CD1c-positive myeloid dendritic cell (primary cell): ENCODE data around the gene CDH22.

Experiments used
- DNase-seq: peaks from one replicate; pipeline ENCODE4 v3.0.0-alpha.2; 2016; ENCODE audit errors: extremely low spot score

The CDH22 gene

DNA sequence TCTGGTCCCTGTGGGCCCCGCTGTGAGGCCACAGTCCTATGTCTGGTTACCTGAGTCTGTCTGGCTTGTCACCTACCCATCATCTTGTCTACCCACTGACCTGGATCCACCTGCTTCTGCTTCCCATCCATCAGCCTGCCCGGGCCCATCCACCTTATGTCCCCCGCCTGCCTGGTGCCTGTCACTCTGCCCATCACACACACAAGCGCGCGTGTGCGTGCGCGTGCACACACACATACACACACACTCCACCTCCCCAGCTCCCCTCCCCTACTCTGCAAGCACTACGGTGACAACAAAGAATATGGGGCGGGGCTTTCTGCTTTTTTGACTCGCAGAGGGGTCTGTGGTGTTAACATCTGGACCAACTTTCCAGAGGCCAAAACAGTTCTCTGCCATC is 8.0 kb downstream of the CDH22 start:
- DNase-seq = no peak

DNA sequence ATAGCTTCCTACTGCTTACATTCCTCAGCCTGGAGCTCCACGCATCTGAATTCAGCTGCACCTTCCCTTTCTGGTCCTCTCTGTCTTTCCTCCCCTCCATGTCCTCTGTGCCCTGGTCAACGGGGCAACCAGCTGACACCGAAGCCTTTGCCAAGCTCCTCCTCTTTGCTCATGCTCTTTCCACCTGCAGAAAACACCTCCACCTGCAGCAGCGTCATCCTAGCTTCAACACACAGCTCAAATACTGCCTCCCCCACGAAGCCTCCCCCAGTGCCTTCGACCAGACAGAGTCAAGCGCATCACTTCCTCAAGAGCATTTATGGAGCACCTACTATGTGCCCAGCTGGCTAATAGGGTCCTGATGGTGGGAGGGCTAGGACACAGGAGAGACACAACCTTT is 9.2 kb downstream of the CDH22 start:
- no peak for DNase-seq

DNA sequence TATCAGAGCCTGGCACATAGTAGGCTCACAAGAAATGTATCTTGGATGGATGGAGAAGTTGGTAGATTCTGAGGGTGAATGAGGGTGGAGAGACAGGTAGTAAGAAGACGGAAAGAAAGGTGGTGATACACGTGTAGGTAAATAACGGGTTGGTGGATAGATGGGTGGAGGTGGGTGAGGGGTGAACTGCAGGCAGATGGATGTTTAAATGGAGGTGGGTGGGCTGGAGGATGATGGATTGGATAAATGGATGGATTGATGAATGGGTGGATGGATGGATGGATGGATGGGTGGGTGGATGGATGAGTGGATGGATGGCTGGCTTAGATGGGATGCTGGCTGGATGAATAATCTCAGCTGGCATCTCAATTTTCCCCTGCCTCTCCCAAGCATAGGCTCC is 9.9 kb downstream of the CDH22 start:
- no peak for DNase-seq

DNA sequence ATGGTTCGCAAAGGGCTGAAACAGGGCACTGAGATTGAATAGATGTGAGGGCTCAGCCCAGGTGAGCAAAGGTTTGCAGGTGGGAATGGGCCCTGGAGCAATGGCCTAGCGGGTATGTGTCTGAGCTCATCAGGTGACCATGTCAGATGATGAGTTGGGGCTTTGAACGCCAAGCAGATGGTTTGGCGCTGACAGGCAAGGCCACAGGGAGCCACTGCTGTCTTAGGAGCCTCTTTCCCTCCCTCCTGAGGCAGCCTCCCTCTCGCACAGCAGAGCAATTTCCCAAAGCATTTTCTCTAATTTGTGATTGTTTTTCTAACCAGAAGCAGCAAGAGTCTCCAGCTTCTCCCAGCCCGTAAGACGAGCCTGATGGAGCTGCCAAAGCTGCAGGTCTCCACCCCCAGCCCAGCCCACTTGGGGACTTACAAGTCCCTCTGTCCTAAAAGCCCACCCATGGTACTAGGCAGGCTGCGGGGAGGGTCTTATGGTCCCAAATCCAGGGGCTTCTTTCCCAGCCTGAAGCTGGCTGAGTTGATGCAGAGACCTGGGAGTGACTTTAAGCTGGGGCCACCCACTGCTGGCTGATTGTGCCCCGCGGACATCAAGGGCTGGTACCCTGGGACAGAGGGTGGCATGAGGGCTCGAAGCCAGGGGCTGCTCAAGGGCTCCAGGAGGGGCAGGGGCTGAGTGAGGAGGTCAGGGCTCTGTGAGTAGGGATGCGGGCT is 11.6 kb downstream of the CDH22 start:
- no peak for DNase-seq

DNA sequence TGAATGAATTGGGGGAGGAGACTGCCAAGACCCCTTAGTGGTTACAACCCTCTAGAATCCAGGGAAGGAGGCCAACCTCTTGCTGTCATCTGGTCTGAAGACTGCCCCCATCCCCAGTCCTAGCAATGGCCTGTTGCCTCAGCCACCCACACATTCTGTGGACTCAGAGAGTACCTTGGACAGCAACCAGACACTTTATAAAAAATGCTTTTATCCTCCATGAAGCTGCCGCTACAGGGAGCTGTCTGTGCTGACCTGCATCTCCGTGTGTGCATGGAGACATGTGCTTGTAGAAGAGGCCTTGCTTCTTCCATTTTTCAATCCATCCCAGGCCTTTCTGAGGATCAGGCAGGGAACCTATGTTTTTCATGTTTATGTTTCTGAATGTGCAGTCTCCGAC is 15.2 kb downstream of the CDH22 start:
- peak; percentile 45 for DNase-seq

DNA sequence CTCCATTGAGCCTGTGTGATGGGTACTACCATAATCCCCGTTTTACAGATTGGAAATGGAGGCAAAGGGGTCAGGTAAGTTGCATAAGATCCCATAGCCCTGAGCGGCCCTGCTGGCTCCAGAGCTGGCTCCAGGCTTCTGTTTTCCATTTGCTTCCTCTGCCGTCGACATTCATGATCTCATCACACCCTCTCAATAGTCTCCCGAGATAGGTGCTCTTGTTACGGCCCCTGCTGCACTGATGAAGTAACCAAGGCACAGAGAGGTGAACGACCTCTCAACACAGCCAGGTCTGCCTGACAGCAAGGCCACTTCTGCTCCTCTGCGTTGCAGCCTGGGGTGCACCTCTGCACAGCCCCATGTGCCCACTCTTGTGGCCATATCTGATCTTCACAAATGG is 16.9 kb downstream of the CDH22 start:
- no peak for DNase-seq

DNA sequence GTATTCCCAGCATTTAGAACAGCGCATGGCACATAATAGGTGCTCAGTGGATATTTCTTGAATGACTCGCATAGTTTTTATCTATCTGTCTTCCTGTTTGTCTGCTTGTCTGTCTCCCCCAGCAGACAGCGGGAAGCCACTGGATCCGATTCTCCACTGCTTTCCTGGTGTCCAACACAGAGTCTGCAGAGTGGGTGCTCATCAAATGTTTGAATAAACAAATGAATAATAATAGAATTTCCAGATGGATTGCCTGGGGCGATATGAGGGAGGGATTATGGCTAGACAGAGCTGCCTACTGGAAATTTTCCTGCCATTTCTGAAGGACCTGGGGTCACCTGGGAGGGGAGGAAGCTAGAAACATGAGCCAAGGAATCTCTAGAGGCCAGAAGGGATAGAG is 18.9 kb downstream of the CDH22 start:
- no peak for DNase-seq

DNA sequence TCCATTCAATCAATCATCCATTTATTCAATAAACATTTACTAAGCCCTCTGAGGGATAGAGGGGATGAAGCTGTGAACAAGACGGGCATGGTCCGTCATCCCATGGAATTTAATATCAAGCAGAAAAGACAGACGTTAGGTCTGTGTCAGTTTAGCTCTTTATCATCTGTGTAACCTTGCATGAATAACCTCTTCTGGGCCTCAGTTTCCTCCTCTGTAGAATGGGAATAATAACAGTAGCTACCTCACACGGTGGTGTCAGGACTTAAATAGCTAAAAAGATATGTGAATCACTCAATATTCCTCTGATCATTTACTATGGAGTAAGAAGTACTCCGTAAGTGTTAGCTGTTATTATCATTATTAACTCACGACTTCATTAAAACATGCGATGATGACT is 21.3 kb downstream of the CDH22 start:
- no peak for DNase-seq

DNA sequence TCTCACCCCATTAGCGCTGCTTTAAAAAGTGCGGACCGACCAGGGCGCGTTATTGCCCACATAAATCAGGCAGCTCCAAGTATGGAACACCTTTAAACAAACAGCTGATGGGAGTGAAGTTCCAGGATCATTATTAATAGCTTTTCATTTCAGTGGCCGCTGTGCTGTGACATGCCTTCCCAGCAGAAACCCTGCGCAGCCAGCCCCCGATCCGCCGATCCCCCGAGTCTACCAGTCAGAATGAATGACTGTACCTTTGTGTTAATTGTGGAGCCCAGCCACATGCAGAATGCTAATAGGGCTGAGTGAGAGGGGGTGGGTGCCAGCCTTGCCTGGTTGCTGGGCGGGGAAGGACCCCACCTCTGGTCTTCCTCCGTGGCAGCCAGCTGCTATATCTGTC is 21.9 kb downstream of the CDH22 start:
- DNase-seq = no peak

DNA sequence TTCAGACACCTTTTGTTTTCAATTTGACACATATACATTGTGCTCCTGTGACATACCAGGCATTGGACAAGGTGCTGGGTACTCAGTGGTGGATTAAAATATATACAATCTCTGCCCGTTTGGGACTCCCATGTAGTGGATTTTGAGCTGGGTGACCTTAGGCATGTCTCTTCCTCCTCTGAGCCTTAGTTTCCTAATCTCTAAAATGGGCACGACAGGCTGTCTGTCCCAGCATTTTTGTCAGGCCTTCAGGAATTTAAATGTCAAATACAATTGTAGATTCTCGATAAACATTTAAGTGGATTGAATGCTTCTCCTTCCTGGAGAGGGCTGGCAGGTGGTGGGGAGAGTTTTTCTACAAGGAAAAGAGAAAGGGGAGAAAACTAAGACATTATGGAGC is 22.6 kb downstream of the CDH22 start:
- DNase-seq = no peak

DNA sequence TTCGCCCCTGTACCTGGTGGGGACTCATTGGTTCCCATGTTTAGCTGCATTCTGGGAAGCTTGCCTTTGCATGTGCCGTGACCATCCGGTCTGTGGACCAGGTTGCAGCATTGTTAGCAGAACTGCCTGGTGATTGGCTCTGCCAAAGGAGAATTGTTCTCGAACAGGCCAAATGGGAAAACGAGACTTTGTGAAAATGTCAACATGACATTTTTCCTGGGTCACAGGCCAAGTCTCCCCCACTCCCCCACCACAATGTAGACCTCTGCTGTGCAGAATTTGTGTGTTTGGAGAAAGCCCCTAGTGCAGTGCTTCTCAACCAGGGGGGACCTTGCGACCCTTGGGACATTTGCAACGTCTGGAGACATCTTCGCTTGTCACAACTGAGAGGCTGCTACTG is 23.2 kb downstream of the CDH22 start:
- DNase-seq = no peak

DNA sequence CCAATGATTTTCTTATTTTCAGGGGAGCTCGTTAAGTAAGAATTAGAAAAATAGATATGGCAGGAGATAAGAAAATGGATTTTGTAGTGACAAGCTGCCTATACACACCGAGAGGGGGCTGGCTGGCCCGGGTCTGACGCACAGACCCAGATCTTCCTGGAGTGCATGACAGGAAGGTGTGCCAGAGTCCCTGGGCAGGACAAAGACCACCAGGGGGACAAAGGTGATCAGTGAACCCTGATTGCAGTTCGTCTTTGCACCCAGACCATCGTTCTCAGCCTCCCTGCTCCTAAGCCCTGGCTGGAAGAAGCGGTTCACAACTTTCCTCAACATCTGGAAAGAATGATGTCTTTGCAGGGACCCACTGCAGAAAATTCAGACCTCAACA is 24.3 kb downstream of the CDH22 start:
- no peak for DNase-seq

DNA sequence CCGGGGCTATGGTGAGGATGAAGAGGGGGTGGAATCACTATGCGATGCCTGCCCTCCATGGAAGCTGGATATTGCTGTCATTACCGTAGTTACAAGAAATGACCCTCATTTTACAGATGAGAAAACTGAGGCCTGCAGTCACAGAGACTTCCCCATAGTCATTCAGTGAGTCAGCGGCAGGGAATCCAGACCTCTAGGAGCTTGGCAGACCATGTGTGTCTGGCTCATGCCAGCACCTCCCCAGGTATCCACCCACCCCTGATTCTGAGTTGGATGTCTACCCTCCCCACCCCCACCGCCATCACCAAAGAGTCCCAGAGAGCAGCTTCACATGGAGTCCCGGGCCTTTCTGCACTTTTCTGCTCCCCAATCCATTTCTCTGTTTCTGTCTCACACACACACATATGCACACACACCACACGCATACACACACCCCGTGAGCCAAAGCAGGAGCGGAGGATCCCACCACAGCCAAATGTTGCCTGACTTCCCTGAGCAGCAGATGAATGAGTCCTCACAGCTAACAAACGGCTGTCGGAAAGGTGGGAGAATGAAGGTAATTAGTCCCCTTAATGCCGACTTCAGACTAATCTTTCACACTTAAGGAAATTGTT is 24.8 kb downstream of the CDH22 start:
- no peak for DNase-seq

DNA sequence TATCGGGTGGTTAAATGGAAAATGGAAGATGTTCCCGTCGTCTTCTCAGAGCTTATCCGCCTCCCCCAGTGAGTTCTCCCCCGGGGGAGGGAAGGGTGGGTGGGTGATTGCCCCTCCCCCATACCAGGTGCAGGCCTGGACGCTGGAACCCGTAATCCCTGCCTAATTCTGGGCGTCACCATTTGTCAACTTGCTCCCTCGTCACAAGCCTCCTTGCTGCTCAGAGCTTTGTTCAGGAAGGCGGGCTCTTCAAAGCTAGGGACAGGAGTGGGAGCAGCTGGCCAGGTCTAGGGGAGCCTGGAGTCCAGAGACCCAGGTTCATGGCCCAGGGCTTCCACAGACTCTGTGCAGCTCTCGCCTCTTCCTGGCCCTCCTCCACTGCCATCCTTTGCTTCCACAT is 25.6 kb downstream of the CDH22 start:
- DNase-seq = no peak

DNA sequence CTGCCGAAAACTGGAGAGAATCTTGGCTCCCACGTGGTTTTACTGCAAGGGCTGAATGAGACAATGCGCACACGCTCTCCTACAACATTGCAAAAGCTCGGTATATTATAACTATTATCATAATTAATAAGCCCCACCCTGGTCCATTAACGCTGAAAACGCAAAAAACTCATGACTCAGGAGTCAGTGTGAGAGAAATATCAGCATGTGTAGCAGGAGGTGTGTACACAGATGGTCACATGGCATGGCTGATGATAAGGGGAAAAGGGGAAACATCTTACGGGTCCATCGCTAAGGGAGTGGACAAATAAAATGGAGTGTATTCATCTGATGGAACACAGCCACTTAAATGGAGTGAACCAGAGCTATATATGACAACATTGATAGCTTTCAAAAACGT is 29.2 kb downstream of the CDH22 start:
- no peak for DNase-seq

DNA sequence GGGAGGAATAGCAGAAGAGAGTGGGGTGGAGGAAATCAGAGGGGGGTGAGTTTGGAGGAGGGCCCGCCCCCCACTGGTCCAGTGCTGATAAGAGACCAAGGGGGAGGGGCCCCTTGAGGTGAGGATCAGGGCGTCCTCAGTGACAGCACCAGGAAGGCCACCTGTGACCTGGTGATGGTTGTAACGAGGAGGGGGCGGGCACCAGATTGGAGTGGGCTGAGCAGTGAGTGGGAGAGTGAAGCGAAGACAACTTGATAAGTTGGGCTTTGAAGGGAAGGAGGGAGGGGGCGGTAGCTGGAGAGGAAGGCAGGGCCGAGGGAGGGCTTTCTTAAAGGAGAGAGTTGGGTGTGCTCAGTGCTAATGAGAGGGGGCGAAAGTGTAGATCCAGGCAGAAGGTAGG is 30.7 kb downstream of the CDH22 start:
- DNase-seq = no peak

DNA sequence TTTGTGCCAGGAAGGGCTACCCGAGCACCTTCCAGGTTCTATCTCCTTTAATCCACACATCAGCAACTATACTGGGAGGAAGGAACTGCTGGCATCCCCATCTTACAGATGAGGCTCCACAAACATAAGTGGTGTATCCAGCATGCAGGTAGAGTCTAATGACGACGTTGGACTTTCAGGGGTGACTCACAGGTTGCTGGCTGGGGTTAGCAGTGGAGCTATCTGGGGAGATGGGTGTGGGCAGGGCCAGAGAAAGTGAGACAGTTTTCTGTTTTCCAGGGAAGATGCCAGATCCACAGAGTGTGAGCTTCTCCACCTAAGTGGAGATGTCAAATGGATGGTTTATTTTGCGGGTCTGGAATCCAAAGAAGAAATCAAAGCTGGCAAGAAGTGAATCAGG is 31.8 kb downstream of the CDH22 start:
- DNase-seq = no peak

DNA sequence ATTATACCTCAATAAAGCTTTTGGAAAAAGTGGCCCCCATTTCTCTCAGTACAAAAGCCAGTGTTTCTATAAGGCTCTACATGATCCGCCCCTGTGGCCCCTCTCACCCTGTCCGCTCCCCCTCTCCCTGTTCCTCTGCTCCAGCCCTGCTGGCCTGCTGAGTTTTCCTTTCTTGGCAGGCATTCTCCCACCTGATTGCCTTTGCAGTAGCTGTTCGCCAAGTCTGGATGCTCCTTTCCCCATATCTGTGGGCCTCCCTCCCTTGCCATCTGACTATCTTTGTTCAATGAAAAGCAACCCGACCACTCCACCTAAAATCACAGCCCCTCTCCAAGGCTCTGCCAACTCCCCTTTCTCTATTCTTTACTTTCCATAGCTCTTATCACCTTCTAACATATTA is 33.2 kb downstream of the CDH22 start:
- DNase-seq = no peak

DNA sequence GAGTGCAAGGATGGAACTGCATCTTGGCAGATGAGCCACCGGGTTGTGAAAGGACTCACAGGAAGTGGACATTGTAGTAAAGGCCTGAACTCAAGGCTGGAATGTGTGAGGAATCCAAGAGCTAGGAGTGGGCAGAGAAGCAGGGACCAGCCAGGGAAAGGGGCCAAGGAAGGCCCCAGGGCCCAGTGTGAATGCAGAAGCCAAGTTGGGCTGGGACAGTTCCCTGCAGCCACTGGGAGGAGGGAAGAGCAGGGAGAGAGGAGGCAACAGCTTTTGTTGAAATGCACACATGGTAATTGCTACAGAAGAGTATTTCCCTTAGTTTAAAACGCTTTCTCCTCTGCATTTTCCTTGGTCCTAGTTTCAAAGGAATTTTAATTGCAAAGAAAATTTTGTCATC is 34.6 kb downstream of the CDH22 start:
- DNase-seq = no peak

DNA sequence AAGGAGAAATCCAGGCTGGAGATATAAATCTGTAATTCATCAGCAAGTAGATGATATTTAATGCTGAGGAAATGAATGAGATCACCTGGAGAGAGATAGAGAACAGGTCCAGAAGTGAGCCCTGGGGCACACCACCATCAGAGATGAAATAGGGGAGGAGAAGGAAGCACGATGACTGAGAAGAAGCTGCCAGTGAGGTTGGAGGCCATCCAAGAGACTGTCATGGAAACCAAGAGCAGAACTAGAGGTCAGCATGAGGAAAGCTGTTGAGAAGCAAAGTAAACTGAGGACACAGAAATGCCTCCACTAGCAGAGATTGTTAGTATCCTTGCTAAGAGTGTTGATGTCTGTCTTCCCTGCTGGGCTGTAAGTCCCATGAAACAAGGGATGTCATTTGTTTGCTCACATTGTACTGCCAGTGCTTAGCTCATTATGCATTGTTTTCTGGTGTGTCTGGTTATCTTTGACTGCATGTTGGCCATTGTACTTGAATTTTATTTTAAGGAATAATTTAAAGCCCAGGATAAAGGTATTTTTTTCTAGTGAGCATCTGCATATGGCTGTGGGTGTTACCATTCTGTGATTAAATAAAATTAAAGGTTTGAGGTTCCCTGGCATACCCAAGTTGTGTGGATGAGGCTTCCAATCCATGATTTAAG is 35.8 kb downstream of the CDH22 start:
- DNase-seq = no peak

DNA sequence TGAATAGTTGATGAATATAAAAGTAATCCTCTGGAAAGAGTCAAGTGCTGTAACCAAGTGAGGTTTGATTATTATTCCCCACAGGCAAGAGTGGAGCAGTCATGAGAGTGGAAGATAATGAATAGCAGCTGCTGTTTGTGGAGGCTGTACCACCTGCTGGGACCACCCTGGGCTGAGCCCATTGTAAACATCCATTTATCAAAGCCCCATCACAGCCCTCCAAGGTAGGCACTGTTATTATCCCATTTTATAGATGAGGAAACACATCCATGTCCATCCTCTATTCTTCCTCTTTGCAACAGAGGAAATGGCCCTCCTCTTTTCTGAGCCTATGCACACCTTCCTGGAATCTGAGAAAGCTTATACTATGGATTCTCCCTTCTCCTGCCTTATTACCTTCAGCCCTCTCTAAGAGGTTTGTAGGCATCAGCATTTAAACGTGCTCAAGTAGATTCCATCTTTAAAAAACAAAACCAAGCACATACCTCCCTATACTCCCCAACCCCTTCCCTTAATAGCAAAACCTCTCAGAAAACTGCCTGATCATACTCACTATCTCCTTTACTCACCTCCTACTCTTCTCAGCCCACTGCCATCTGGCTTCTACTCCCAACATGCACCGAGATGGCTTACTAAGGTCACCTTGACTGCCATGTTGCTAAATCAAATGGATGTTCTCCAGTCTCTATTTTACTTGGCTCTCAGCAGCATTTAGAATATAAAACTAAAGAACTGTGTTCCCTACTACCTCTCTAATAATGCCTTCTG is 37.1 kb downstream of the CDH22 start:
- no peak for DNase-seq

DNA sequence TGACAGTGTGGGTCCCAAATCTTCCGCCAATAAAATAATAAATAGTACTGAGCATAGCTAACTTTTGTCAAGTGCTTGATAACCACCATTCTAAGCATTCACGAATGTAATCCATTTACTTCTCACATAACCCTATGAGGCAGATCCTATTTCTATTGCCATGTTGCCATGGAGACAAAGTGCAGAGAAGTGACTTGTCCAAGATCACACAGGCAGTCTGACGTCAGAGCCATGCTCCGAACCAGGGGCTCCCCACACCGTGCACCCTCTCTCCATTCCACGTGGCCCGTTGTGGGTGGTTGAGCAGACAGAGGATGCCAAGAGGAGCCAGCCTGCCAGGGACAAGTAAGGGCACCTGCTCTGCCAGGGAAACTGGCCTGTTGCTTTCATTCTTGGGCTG is 38.9 kb downstream of the CDH22 start:
- no peak for DNase-seq

DNA sequence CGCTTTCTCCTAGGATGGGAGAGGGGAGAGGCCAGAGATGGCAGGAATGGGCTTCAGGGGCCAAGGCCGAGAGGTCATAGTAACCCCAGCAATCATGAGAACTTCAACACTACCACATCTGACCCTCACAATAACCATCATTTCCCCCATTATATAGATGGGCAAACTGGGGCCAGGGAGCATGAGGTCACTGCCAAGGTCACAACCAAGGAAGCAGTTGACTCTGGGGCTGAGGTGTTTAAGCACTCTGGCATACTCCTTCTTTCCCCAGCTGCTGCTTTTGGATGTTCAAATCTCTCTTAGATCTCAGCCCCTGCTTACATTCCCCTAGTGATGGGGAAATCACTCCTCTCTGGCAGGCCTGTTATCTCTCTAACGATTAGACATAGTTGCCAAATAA is 39.6 kb downstream of the CDH22 start:
- DNase-seq = no peak
